Kidney tubule cell (primary cell): ENCODE measurements around the gene KCTD16.

Source experiments
- DNase-seq: peaks from one replicate; pipeline ENCODE4 v3.0.0-alpha.2; 2018; ENCODE audit warnings: low spot score

KCTD16 gene

GRCh38 chr5:144207875-144208444, 37.3 kb downstream of the KCTD16 start:
- no peak for DNase-seq

GRCh38 chr5:144209361-144209760, 38.7 kb downstream of the KCTD16 start:
- DNase-seq: no peak

DNA sequence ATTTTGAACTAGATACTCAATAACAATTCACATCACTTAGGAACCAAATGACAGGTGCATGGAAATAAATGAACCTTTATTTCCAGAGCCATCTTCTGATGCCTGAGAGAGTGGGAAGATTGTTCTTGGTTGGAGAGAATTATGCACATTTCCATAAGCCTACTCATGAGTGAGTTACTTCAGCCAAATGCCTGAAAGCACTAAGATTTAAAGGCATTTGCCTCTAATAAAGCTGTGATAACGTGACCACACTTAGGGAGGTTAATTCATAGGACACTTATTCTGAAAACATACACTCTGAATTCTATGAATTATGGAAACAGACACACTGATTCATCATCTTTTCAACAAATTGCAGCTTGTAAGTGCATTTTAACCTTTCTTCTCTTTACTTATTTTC, 40.0 kb downstream of the KCTD16 start:
- DNase-seq: no peak

DNA sequence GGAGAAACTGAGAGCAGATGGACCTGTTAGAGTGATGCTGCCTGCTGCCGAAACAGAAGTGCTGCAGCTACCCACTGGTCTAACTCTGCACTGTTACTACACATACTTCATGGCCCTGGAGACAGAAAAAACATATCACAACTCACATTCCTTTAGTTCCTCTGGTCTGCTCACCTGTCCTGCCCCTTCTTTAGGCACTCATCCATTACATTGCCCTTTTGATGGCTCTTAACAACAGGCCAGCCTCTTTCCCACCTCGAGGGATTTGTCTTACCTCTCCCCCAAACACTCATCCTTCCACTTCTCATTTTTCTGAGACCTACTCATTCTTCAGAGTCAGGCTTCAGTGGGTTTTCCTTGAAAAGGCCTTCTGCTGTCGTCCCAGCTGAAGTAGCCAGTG, 49.2 kb downstream of the KCTD16 start:
- peak; percentile 83 for DNase-seq

GRCh38 chr5:144227363-144227999, 56.8 kb downstream of the KCTD16 start:
- no peak for DNase-seq

GRCh38 chr5:144230806-144231205, 60.1 kb downstream of the KCTD16 start:
- no peak for DNase-seq

GRCh38 chr5:144232285-144232684, 61.6 kb downstream of the KCTD16 start:
- DNase-seq: no peak

DNA sequence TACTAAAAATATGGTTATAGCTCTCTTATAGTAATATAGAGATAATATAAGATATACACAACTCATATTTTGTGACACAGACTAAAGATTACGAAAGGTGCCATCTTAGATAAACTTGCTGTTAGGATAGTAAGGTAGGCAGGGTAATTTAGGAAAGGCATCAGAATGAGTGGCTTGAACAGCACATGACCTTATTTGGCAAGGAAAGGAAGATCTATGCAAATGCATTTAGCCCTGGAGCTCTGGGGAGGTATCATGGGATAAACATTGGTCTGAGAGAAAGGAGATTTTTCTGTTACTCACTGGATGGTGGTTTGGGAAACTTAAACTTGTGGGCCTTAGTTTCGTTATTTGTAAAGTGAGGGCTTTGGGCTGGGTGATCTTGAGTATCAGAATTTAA, 65.8 kb downstream of the KCTD16 start:
- DNase-seq: no peak

- DNase-seq: no peak
These were observed 67.2 kb downstream of the KCTD16 start for GRCh38 chr5:144237851-144238250.

- DNase-seq: no peak
These were observed 76.5 kb downstream of the KCTD16 start for GRCh38 chr5:144247131-144247530.

DNA sequence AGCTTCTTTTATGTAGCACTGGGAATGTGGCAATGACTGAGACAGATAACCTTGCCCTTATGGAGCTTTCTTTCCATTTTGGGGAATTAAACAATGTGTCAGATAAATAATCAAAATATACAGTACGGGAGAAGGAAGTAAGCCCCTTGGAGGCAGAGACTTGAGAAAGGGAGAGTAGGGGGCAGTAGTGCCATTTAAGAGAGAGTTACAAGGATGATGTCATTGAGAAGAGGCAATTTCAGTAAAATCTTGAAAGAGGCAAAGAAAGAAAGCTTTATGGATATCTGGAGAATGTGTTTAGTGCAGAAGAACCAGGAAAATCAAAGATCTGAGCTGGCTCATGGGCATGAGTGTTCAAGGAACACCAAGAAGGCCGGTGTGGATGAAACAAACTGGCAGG, 77.3 kb downstream of the KCTD16 start:
- no peak for DNase-seq

DNA sequence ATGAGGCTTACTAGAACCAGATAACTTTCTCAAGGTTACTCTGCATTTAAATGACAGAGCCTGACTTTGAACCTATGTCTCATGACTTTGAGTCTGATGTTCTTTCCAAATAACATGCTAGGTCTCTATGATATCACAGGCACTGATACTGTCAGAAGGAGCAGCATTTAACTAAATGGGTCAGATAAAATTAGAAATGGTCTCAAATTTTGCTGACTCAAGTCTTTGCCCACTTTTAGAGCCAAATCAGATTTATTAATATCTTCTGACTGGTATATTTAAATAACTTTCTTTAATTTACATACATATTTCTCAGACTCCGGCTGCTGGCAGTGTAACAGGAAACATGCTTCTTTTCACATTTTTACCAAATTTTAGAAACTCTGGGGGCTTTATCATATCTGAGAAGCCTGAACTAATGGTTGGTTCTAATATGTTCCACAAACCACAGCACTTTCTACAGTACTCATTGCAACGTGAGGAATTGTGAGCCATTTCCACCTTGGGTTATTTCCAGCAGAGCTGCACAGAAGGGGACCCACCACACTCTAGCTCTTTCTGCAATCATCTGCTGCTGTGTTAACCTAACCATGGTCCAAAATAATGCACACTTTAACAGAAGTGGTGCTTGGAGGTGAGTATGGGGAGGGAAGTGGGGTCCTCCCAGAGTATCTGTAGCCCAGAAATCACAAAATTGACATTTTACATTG, 79.2 kb downstream of the KCTD16 start:
- DNase-seq: no peak

DNA sequence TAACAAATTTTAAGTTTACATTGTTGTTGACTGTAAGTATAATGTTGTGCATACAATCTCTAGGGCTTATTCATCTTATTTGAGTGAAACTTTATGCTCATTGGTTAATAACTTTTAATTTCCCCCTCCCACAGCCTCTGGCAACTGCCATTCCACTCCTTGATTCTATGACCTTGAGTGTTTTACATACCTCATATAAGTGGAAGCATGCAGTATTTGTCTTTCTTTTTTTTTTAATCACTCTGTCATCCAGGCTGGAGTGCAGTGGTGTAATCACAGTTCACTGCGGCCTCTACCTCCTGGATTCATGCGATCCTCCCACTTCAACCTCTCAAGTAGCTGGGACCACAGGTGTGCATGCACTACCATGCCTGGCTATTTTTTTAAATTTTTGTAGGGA, 83.9 kb downstream of the KCTD16 start:
- no peak for DNase-seq

- no peak for DNase-seq
These were observed 89.4 kb downstream of the KCTD16 start for GRCh38 chr5:144260121-144260520.

DNA sequence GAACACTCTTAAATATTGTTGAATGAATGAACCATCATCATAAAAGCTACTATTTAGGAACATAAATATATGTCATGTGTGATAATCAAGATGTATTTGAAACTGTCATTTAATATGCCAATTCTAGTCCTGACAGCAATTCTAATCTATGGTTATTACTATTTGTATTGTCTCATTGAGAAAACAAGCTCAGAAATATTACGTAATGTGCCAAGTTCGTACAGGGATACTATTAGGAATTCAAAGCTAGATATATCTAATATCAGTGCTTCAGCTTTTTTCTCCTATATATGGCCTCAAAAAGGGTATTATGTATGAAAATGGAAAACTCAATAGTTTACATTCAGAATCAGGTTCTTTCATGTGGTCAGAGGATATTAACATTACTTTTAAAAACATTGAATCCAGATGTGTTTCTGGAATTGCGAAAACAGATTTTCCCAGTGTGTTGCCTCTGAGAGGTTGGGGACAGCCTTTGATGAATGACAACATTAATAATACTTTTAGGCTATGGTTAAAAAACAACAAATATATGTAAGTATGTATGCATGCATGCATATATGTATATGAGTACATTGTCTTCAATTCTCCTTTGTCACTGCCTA, 95.1 kb downstream of the KCTD16 start:
- no peak for DNase-seq

GRCh38 chr5:144267961-144268513, 97.4 kb downstream of the KCTD16 start:
- DNase-seq: no peak

GRCh38 chr5:144273232-144274027, 102.8 kb downstream of the KCTD16 start:
- no peak for DNase-seq

GRCh38 chr5:144275329-144275728, 104.7 kb downstream of the KCTD16 start:
- DNase-seq: no peak

DNA sequence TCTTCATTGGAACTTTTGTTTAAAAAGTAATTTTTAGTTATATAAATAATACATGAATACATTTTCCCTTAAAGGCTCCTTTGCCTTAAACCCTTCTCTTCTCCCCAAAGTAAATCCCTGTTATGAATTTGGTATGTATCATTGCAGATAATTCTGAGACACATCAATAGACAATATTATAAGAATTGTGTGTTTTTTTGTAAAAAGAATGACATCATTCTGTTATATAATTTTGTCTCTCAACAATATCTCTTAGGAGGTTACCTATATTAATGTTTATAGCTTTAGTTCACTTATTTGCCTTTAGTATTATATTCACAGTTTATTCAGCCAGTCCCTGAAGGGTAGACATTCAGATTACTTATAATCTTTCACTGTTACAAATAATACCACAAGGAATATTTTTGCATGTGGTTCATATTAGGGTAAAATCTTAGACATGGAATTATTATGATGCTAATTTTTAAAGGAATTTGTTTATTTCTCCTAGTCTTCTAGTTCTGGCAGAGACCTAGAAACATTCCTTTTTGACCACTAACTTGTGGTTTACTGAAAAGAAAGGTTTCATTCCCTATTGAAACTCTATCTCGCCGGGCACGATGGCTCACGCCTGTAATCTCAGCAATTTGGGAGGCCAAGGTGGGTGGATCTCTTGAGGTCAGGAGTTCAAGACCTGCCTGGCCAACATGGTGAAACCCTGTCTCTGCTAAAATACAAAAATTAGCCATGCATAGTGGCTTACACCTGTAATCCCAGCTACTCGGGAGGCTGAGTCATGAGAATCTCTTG, 105.6 kb downstream of the KCTD16 start:
- DNase-seq: peak; percentile 17

GRCh38 chr5:144281784-144282183, 111.1 kb downstream of the KCTD16 start:
- DNase-seq: no peak

GRCh38 chr5:144284036-144284435, 113.4 kb downstream of the KCTD16 start:
- no peak for DNase-seq
